ENCODE measurements around the gene GPR82. TPM values are rescaled to one million over a fixed set of nuclear protein-coding genes. Genes with fewer than 3 reads are reported as not detected.

GPR82 gene
- total and polyA plus RNA-seq, 2 donors (not counting 1 experiment from before 2014, with no cell fraction given), result not detected

- intact Hi-C loops (cut with micrococcal nuclease), result loop anchor here (10.0 kb wide), 2 partner anchors 287 to 397 kb away; partner anchors contain the start of genes DDX3X and NYX
- no peak for TF ChIP-seq EZH2 (IDR thresholded peaks at IDR 0.05; ENCODE audit: borderline replicate concordance, insufficient read depth, low read depth, low read length, poor library complexity, severe bottlenecking)
- TF ChIP-seq, protein P1, sequence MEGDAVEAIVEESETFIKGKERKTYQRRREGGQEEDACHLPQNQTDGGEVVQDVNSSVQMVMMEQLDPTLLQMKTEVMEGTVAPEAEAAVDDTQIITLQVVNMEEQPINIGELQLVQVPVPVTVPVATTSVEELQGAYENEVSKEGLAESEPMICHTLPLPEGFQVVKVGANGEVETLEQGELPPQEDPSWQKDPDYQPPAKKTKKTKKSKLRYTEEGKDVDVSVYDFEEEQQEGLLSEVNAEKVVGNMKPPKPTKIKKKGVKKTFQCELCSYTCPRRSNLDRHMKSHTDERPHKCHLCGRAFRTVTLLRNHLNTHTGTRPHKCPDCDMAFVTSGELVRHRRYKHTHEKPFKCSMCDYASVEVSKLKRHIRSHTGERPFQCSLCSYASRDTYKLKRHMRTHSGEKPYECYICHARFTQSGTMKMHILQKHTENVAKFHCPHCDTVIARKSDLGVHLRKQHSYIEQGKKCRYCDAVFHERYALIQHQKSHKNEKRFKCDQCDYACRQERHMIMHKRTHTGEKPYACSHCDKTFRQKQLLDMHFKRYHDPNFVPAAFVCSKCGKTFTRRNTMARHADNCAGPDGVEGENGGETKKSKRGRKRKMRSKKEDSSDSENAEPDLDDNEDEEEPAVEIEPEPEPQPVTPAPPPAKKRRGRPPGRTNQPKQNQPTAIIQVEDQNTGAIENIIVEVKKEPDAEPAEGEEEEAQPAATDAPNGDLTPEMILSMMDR (IDR thresholded peaks at IDR 0.05), result no peak
- H3K4me1 Mint-ChIP-seq, result peaks cover 42% of the 10 kb centered on the region
Observed at GRCh38 chrX:41732260-41732659, 8.3 kb downstream of the GPR82 start.

GRCh38 chrX:41733939-41734338 lies 10.0 kb downstream of the GPR82 start:
- ChIA-PET CTCF (no interaction called here), POLR2A (no interaction called here)
- Mint-ChIP-seq H3K4me1 (peaks cover 41% of the 10 kb centered on the region), H3K27ac (peak overlapping the region; percentile 86), H3K27me3 (no peaks in the 10 kb centered on the region), H3K9me3 (ENCODE audit: insufficient read depth) (no peaks in the 10 kb centered on the region), H3K4me3 (peak overlapping the region; percentile 82)
- H3K27ac ChIP-seq (ENCODE audit: low read length in 2 of 2), result peak overlapping the region; percentile 16 to 58
- peak overlapping the region; percentile 48 for H3K4me2 ChIP-seq (replicated peaks; ENCODE audit: low read depth, low read length, poor library complexity, severe bottlenecking)
- H3K9ac ChIP-seq (ENCODE audit: low read length), result no peak overlapping the region
- H3K4me1 ChIP-seq (ENCODE audit: control insufficient read depth in 2 of 2, insufficient read depth in 2 of 2, low read length in 2 of 2), result peaks cover 23 to 24% of the 10 kb centered on the region in 2 donors
- no CpG with 5 or more reads among the region's 1 CpG for WGBS (ENCODE audit: insufficient coverage)
- H3K4me3 ChIP-seq (ENCODE audit: control extremely low read depth in 1 of 5, extremely low read depth in 1 of 5, insufficient read depth in 1 of 5, low read depth in 2 of 5, low read length in 4 of 5), result peak overlapping the region in 1 of 5 experiments; percentile 16
- ATAC-seq (ENCODE audit: low read depth) (peak; percentile 96), DNase-seq (peak; percentile 83)
- H4K20me1 ChIP-seq (ENCODE audit: control insufficient read depth, insufficient read depth, low read length, poor library complexity, severe bottlenecking), result no peaks in the 10 kb centered on the region
- no peaks in the 10 kb centered on the region for H3K27me3 ChIP-seq (replicated peaks in 1 of 4; ENCODE audit: control extremely low read depth in 1 of 4, control insufficient read depth in 3 of 4, insufficient read depth in 4 of 4, low read length in 3 of 4)
- no peaks in the 10 kb centered on the region for H3K36me3 ChIP-seq (replicated peaks in 1 of 2; ENCODE audit: control extremely low read depth in 1 of 2, control insufficient read depth in 1 of 2, extremely low read depth in 1 of 2, insufficient read depth in 2 of 2, low read length in 1 of 2)
- intact Hi-C loops (cut with micrococcal nuclease), result loop anchor here (1.0 to 10.0 kb wide), 4 partner anchors 10 to 399 kb away; partner anchors contain the start of genes DDX3X, GPR82 and NYX
- H2AFZ ChIP-seq (ENCODE audit: insufficient read depth, low read depth, low read length, poor library complexity, severe bottlenecking), result no peak overlapping the region
- no peaks in the 10 kb centered on the region for H3K79me2 ChIP-seq (ENCODE audit: control insufficient read depth, insufficient read depth, low read length)
- TF ChIP-seq, protein P1 (IDR thresholded peaks at IDR 0.05), result no peak
- TF ChIP-seq EZH2 (IDR thresholded peaks at IDR 0.05; ENCODE audit: borderline replicate concordance, insufficient read depth, low read depth, low read length, poor library complexity, severe bottlenecking), result no peak
- H3K9me3 ChIP-seq (ENCODE audit: control extremely low read depth in 1 of 3, control insufficient read depth in 2 of 3, insufficient read depth in 1 of 3, low read length in 2 of 3), result no peaks in the 10 kb centered on the region

More at GRCh38 chrX:41732260-41732659, 8.3 kb downstream of the GPR82 start:
- Histone ChIP-seq H3K79me2 (ENCODE audit: control insufficient read depth, insufficient read depth, low read length) (no peaks in the 10 kb centered on the region), H3K4me3 (ENCODE audit: control extremely low read depth in 1 of 5, extremely low read depth in 1 of 5, insufficient read depth in 1 of 5, low read depth in 2 of 5, low read length in 4 of 5) (no peak overlapping the region), H2AFZ (ENCODE audit: insufficient read depth, low read depth, low read length, poor library complexity, severe bottlenecking) (no peak overlapping the region), H3K9ac (ENCODE audit: low read length) (no peak overlapping the region), H4K20me1 (ENCODE audit: control insufficient read depth, insufficient read depth, low read length, poor library complexity, severe bottlenecking) (no peaks in the 10 kb centered on the region), H3K9me3 (ENCODE audit: control extremely low read depth in 1 of 3, control insufficient read depth in 2 of 3, insufficient read depth in 1 of 3, low read length in 2 of 3) (no peaks in the 10 kb centered on the region), H3K27me3 (replicated peaks in 1 of 4; ENCODE audit: control extremely low read depth in 1 of 4, control insufficient read depth in 3 of 4, insufficient read depth in 4 of 4, low read length in 3 of 4) (no peaks in the 10 kb centered on the region), H3K4me1 (ENCODE audit: control insufficient read depth in 2 of 2, insufficient read depth in 2 of 2, low read length in 2 of 2) (peaks cover 23 to 24% of the 10 kb centered on the region in 2 donors), H3K36me3 (replicated peaks in 1 of 2; ENCODE audit: control extremely low read depth in 1 of 2, control insufficient read depth in 1 of 2, extremely low read depth in 1 of 2, insufficient read depth in 2 of 2, low read length in 1 of 2) (no peaks in the 10 kb centered on the region), H3K27ac (ENCODE audit: low read length in 2 of 2) (no peak overlapping the region), H3K4me2 (replicated peaks; ENCODE audit: low read depth, low read length, poor library complexity, severe bottlenecking) (no peak overlapping the region)
- WGBS (ENCODE audit: insufficient coverage), result no CpG with 5 or more reads among the region's 2 CpGs
- ATAC-seq (ENCODE audit: low read depth) (no peak), DNase-seq (no peak)
- H3K4me3 Mint-ChIP-seq, result peak overlapping the region; percentile 30
- H3K27ac Mint-ChIP-seq, result peak overlapping the region; percentile 43
- CTCF ChIA-PET, result interaction anchor here (0.6 to 1.2 kb wide), 4 partner anchors 12 to 185 kb away, joined by 3 to 6 read pairs (median 3); no protein-coding TSS in a partner anchor
- no peaks in the 10 kb centered on the region for H3K9me3 Mint-ChIP-seq (ENCODE audit: insufficient read depth)
- H3K27me3 Mint-ChIP-seq, result no peaks in the 10 kb centered on the region
- POLR2A ChIA-PET, result no interaction called here

Measured in B cell (primary cell).